GM18517 (cell line): ENCODE results near the gene OSBPL5.
"Not testable (repeated sequence)": the region's sequence is repeated elsewhere in the genome, so short reads cannot be mapped to it uniquely, and the experiment has no call there.

Experiments
- ATAC-seq: cut with Tn5 transposase; IDR thresholded peaks from one replicate; pipeline ENCODE4 v1.9.1; 2021; ENCODE audit warnings: mild to moderate bottlenecking, moderate library complexity; ENCODE audit not compliant: unreplicated experiment

Gene OSBPL5

GRCh38 chr11:3123761-3124733, 41.1 kb downstream of the OSBPL5 start:
- ATAC-seq = no peak

GRCh38 chr11:3123305-3123704, 41.8 kb downstream of the OSBPL5 start:
- ATAC-seq = no peak

GRCh38 chr11:3122775-3123201, 42.3 kb downstream of the OSBPL5 start:
- ATAC-seq = no peak

DNA sequence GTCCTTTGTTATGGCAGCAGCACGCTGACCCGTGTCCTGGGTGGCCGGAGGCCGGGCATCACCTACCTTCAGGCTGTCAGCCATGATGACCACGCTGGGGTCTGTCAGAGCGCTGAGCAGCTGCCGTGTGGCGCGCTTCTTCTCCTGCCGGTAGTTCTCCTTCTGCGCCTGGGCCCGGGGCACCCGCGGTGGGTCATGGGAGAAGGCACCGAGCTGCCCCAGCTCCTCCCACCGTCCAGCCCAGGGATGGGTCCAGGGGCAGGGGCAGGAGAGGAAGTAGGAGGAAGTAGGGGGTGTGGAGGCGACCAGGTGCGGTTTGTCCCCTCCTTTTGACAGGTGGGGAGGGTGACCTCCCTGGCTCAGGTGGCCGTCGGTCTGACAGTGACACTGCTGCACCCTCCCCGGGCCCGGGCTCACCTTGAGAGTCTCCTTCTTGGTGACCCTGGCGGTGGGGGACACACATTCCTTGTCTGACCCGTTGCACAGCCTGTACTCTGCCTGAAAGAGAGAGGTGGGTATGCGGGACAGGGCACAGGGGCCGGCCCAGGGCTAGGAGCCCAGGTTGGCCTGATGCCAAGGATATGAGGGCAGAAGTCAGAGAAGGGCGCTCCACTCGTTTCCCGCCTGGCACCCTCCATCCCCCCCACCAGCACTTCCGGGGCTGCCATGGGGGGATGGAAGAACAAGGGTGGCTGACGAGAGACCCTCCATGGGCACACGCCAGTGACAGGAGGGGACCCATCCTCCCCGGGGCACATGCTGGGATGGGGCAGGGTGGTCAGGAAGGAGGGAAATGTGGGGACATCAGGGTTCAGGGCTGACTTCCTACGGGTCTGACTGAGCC, 43.0 kb downstream of the OSBPL5 start:
- no peak for ATAC-seq

GRCh38 chr11:3121416-3121815, 43.7 kb downstream of the OSBPL5 start:
- no peak for ATAC-seq

- no peak for ATAC-seq
Observed at GRCh38 chr11:3120071-3120792, 44.9 kb downstream of the OSBPL5 start.

DNA sequence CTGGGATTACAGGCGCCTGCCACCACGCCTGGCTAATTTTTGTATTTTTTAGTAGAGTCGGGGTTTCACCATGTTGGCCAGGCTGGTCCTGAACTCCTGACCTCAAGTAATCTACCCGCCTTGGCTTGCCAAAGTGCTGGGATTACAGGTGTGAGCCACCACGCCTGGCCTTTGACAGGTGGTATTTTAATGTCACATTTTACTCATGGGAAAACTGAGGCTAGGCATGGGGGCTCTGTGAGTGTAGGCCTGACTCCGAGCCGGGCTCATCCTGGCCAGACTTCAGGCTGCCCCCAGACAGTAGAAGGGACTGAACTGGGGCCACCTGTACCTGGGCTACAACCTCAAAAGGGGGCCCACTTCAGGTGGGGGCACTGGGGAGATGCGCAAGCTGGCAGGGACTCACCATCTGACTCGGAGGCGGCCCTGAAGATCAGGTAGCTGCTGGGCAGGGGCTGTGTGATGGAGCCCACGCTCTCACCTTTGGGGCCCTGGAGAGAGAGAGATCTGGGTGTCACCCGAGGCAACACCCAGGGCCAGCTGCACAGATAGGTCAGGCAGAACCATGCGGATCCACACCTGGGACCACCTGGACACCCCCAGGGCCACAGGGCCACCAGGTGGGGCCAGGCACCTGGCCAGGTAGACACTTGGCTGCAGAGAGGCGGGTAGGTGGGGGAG, 45.8 kb downstream of the OSBPL5 start:
- ATAC-seq = no peak

- no peak for ATAC-seq
Observed at GRCh38 chr11:3115321-3115720, 49.8 kb downstream of the OSBPL5 start.

DNA sequence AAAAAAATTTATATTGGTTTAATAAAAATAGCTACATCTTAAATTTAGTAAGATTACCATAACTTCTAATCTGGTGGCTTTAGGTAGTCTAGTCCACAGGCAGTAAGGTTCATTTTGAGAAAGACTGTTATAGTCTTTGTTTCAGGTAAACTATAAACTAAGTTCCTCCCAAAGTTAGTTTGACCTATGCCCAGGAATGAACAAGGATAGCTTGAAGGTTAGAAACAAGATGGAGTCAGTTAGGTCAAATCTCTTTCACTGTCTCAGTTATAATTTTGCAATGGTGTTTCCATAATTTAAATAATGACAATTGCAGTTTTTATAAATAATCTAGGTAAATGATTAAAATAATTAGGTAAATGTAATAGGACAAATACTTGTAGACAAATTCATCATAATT, 51.4 kb downstream of the OSBPL5 start:
- ATAC-seq = not testable (repeated sequence)

- ATAC-seq = no peak
Observed at GRCh38 chr11:3111919-3112690, 53.0 kb downstream of the OSBPL5 start.

GRCh38 chr11:3111466-3111865, 53.6 kb downstream of the OSBPL5 start:
- no peak for ATAC-seq

DNA sequence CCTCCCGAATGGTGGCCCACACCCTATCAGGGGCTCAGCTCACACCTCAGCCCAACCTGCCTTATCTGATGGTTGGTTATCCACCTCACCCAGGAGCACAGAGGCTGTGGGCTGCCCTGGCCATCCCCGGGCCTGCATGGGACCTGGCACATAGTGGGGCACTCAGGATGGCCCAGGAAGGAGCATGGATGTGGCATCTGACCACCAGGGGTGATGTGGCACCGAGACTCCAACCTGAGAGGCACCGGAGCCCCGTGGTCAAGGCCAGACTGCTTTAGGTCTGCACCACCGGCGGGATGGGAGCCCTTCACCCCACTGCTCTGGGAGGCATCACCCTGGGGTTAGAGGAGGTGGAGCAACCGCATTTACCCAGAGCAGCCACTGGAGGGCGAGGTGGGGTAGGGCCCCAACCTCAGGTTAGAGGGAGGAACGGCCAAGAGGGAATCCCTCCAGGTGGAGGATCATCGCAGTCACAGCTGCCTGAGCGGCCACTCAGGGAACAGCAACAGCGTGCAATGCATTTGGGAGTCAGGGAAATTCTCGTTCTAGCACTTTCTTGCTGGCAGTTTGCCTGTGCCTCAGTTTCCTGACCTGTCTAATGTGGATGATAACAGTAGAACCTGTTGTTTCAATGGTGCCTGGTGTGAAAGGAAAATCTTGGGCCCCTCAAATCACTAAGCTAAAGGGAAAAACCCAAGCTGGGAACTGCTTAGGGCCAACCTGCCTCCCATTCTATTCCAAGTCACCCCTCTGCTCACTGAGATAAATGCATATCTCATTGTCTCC, 55.0 kb downstream of the OSBPL5 start:
- ATAC-seq = no peak

DNA sequence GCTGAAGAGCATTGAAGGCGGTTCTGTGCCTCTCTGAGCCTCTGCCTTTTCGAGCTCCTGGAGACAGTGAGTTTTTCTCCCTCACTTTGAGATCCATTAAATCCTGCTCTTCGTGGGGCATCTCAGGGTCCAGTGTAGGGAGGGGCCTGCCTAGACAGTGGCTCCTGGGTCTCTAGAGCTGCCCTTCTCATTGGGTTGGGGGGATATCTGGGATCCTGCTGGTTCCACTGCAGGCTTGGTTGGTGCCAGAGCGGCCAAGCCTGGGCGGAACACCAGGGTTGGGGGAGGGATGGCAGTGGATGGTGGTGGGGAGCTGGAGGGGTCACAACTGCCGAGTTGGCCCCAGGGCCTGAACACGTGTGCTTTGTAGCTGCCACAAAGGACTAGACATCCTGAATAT, 55.7 kb downstream of the OSBPL5 start:
- no peak for ATAC-seq

- no peak for ATAC-seq
Observed at GRCh38 chr11:3108183-3108721, 56.9 kb downstream of the OSBPL5 start.

DNA sequence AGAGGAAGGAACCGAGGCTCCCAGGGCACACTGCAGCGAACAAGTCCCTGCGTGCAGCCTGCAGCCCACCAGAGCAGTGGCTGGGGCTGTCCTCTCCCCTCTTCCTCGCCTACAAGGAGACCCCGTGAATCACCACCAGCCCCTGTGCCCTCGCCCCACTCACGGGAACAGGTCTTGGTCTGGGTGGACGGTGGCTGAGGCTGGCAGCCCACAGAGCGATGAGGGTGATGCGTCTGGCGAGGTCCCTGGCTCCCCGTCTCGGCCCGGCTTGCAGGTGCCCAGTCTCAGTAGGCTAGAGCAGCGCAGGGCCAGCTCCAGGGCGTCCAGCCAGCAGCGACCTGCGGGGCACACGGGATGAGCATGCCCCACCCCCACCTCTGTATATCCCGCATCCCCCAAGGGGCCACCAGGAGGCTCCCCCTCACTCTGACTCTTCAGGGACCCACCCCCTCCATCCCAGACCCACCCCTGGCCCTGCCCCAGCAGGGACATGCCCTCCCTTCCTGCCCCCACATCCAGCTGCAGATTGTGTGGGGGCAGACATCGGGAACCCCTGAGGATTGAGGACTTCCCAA, 57.4 kb downstream of the OSBPL5 start:
- no peak for ATAC-seq

DNA sequence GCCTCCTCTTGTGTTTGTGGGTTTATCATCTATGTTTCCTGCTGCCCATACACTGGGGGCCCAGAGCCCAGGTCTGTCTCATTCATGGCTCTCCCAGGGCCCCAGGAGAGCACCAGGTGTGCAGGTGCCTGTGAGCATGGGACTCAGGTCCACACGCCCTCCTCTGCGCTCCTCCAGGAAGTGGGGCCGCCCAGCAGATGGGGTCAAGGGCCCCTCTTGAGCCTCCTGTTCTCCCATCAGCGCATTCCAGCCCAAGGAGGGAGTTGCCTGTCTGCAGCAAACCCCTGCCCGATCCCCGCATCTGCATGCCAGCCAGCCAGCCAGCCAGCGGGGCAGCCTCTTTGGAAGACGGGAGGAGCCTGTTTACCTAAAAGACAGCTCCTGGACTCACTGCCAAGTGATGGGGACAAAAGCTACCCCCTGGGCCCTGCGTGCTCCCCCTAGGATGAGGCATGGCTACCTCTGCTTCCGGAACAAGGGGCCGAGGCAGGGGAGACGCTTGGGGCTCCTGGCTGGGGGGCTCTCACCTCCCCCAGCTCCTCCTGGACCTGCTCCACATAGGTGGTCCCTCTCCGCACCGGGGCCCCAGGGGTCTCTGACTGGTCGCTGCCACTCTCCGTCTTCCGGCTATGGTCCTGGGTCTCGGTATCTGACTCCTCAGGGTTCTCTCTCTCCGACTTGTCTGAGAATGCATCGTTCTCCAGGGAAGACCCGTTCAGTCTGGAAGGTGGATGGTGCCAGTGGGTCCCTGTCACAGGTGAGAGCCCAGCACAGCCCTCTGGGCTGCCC, 58.2 kb downstream of the OSBPL5 start:
- no peak for ATAC-seq
